H1 (cell line): ENCODE measurements around the gene RAB4B. TPM values are rescaled to one million over a fixed set of nuclear protein-coding genes. Genes with fewer than 3 reads are reported as not detected.

Experiments
- ASH2L ChIP-seq: fragments of 200-600, 300-600 bp; sonication (generic); IDR thresholded peaks from one replicate; pipeline ENCODE4 v1.7.1; 2017; ENCODE audit warnings: low read length
- ATF2 ChIP-seq: IDR thresholded peaks from 2 replicates; pipeline ENCODE4 v1.6.1; 2012; ENCODE audit warnings: low read length, inconsistent platforms
- BACH1 ChIP-seq: IDR thresholded peaks from 2 replicates; pipeline ENCODE4 v1.6.1; 2012; ENCODE audit warnings: low read length, improper control_type of control experiment
- CTBP2 ChIP-seq: IDR thresholded peaks from 2 replicates; pipeline ENCODE4 v1.7.0; 2011; ENCODE audit warnings: borderline replicate concordance, mild to moderate bottlenecking, moderate library complexity, mixed read lengths, low read length; ENCODE audit not compliant: insufficient read depth, insufficient read length
- CTCF ChIP-seq, 3 experiments: IDR thresholded peaks; 1 replicate in 2 of 3; 2 replicates in 1 of 3; pipeline versions ENCODE4 v1.5.1 to v1.6.1; 2011; ENCODE audit warnings: low read length in 3 of 3, mild to moderate bottlenecking in 3 of 3, inconsistent platforms in 2 of 3, low read depth in 1 of 3, moderate library complexity in 1 of 3; ENCODE audit not compliant: insufficient read depth in 1 of 3; ENCODE audit errors: control extremely low read depth in 1 of 3
- EP300 ChIP-seq, 2 experiments: IDR thresholded peaks; 1 replicate in 1 of 2; 2 replicates in 1 of 2; pipeline ENCODE4 v1.6.1; 2011 to 2012; ENCODE audit warnings: low read depth in 2 of 2, low read length in 2 of 2, mild to moderate bottlenecking in 2 of 2, borderline replicate concordance in 1 of 2, inconsistent platforms in 1 of 2, moderate library complexity in 1 of 2
- EZH2 ChIP-seq: fragments of 200-600 bp; sonication (generic); IDR thresholded peaks from 2 replicates; pipeline ENCODE4 v1.7.1; 2012; ENCODE audit warnings: low read depth, mild to moderate bottlenecking, moderate library complexity, low read length, inconsistent platforms; ENCODE audit not compliant: severe bottlenecking
- FOSL1 ChIP-seq: IDR thresholded peaks from 2 replicates; pipeline ENCODE4 v1.6.1; 2011; ENCODE audit warnings: mild to moderate bottlenecking, low read depth, low read length, moderate library complexity; ENCODE audit not compliant: insufficient read depth
- GTF2F1 ChIP-seq: IDR thresholded peaks from 2 replicates; pipeline ENCODE4 v1.6.1; 2012; ENCODE audit warnings: low read depth, low read length, improper control_type of control experiment, borderline replicate concordance
- HDAC2 ChIP-seq, 2 experiments: fragments of 300-600 bp in 1 of 2; sonication (generic) in 1 of 2; IDR thresholded peaks; 2 replicates each; pipeline ENCODE4 v1.6.1; 2011 to 2012; ENCODE audit warnings: low read depth in 2 of 2, low read length in 2 of 2, mild to moderate bottlenecking in 2 of 2, moderate library complexity in 2 of 2, borderline replicate concordance in 1 of 2, inconsistent platforms in 1 of 2
- JUN ChIP-seq: IDR thresholded peaks from 2 replicates; pipeline ENCODE4 v1.6.1; 2011; ENCODE audit warnings: low read depth, mild to moderate bottlenecking, improper control_type of control experiment, low read length
- NANOG ChIP-seq: IDR thresholded peaks from 2 replicates; pipeline ENCODE4 v1.6.1; 2011; ENCODE audit warnings: low read length, low read depth, mild to moderate bottlenecking, inconsistent platforms; ENCODE audit not compliant: insufficient read depth, poor library complexity, severe bottlenecking
- POLR2A ChIP-seq, 2 experiments: IDR thresholded peaks; 1 replicate in 1 of 2; 2 replicates in 1 of 2; pipeline ENCODE4 v1.6.1; 2011; ENCODE audit warnings: low read depth in 2 of 2, low read length in 2 of 2, mild to moderate bottlenecking in 2 of 2; ENCODE audit errors: control extremely low read depth in 1 of 2
- POU5F1 ChIP-seq: IDR thresholded peaks from 2 replicates; pipeline ENCODE4 v1.6.1; 2011; ENCODE audit warnings: low read depth, mild to moderate bottlenecking, low read length, moderate library complexity
- RFX5 ChIP-seq: IDR thresholded peaks from 2 replicates; pipeline ENCODE4 v1.6.1; 2011; ENCODE audit warnings: low read depth, low read length, improper control_type of control experiment, borderline replicate concordance
- SRF ChIP-seq: IDR thresholded peaks from 2 replicates; pipeline ENCODE4 v1.6.1; 2011; ENCODE audit warnings: mild to moderate bottlenecking, low read depth, low read length, moderate library complexity
- SUZ12 ChIP-seq: fragments of 200-600 bp; sonication (generic); IDR thresholded peaks from 2 replicates; pipeline ENCODE4 v1.6.1; 2012; ENCODE audit warnings: mild to moderate bottlenecking, inconsistent platforms, low read length, moderate library complexity, mixed read lengths
- TAF7 ChIP-seq: optimal IDR thresholded peaks from 2 replicates; pipeline ENCODE3; 2011; ENCODE audit warnings: low read depth, mild to moderate bottlenecking, inconsistent platforms, low read length, moderate library complexity, borderline replicate concordance
- TBP ChIP-seq: IDR thresholded peaks from 2 replicates; pipeline ENCODE4 v1.6.1; 2011; ENCODE audit warnings: low read depth, low read length, improper control_type of control experiment
- polyA plus RNA-seq, 7 experiments: library from polyadenylated mRNA; depleted of rRNA in 3 of 7; stranded (reverse) in 5 of 7; unstranded in 2 of 7; fragments of >200 nt in 5 of 7; fragments of 200-250 nt in 2 of 7; gene quantifications; 1 replicate in 5 of 7; 2 replicates in 1 of 7; 4 replicates in 1 of 7; pipeline versions ENCODE4 v1.2.1 to v1.2.3, GENCODE V29; 2011 to 2013; ENCODE audit warnings: missing spikeins in 2 of 7, mixed read lengths in 2 of 7
- total RNA-seq: library from RNA; stranded (reverse); fragmentation: NEBNext Ultra II Directional; extraction: Animal tissue kit (Norgen Biotek cat#: 25700); gene quantifications from 2 replicates; pipeline ENCODE4 v1.2.1, GENCODE V29; 2021

The RAB4B gene
- total and polyA plus RNA-seq, 2 of the 8 experiments (the other 6 are each of a cell fraction or from before 2014, with no cell fraction given), result 15.9 to 28.6 TPM

- TF ChIP-seq SRF (no peak), FOSL1 (no peak), ATF2 (no peak), SUZ12 (no peak), CTCF (IDR thresholded peaks at IDR 0.05; ENCODE audit: control extremely low read depth in 1 of 3, insufficient read depth in 1 of 3, low read depth in 1 of 3, low read length in 3 of 3) (no peak), EZH2 (no peak), POLR2A (IDR thresholded peaks at IDR 0.05; ENCODE audit: control extremely low read depth in 1 of 2, low read depth in 2 of 2, low read length in 2 of 2) (no peak), TAF7 (no peak), TBP (peak; percentile 26; the same call in 1 of the 2 replicates), CTBP2 (no peak), ASH2L (peak; percentile 43), BACH1 (no peak), GTF2F1 (no peak), HDAC2 (IDR thresholded peaks at IDR 0.05; ENCODE audit: borderline replicate concordance in 1 of 2, low read depth in 2 of 2, low read length in 2 of 2) (peak in 1 of 2 experiments; percentile 95; a peak in 1 of 4 replicates), EP300 (IDR thresholded peaks at IDR 0.05; ENCODE audit: borderline replicate concordance in 1 of 2, low read depth in 2 of 2, low read length in 2 of 2) (no peak), NANOG (no peak), POU5F1 (no peak), JUN (no peak), RFX5 (peak; percentile 99)
Observed at GRCh38 chr19:40776932-40777644, 959 bp upstream of the RAB4B start (continued).
